ENCODE data around the gene EFCAB12.

The EFCAB12 gene

DNA sequence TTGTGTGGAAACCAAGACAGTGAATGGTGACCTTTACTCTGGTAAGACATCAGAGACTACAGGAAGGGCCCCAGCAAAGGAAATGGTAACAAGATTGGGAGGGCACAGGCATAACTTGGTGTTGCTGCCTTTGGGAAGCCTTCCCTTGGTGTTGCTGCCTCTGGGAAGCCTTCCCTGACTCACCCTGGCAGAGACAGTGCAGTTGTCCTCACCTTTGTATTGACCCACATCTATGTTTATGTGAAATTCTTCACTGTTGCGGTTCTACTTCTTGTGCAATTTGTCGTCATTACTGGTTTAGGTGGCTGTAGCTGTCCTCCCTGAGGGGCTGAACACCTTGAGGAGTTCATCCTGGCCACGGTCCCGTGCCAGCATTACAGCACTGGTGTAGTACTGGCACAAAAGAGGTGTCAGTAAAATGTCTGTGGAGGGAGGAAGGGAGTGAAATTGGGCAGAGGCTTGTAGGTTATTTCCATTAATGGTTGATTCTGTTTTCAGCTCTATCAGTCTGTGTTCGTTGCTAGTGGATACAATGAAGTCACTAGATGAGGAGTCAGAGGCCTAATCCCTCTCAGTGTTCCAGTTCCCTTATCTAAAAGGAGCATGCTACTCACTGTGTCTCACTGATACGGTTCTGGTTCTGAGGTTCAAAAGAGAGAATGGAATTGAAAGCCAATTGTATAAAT is 33.2 kb upstream of the EFCAB12 start:
- no peak for TF ChIP-seq ZBTB7A (IDR thresholded peaks at IDR 0.05; ENCODE audit: low read depth)

DNA sequence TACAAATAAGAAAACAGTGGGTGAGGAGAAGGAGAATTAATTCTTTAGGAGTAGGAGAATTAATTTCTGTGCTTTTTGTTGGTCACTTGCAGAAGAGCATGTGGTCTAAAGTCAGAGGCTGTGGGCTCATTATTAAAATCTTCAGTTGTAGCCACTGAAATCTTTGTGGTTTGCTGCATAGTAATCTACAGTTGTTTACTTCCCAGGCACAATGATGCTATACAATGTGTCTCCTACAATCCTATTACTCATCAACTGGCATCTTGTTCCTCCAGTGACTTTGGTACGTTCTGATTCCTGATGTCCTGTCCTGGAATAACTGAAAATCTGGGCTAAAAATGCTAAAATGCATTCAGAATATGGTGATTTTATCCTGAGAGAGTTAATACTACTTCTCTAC is 32.6 kb upstream of the EFCAB12 start:
- TF ChIP-seq CREB1 (IDR thresholded peaks at IDR 0.05; ENCODE audit: low read depth): no peak
- TF ChIP-seq TCF12 (IDR thresholded peaks at IDR 0.05; ENCODE audit: low read depth): no peak
- no peak for TF ChIP-seq CEBPB (IDR thresholded peaks at IDR 0.05)
- no peak for TF ChIP-seq FOXM1 (IDR thresholded peaks at IDR 0.05; ENCODE audit: borderline replicate concordance, low read depth)
- TF ChIP-seq, protein P1, sequence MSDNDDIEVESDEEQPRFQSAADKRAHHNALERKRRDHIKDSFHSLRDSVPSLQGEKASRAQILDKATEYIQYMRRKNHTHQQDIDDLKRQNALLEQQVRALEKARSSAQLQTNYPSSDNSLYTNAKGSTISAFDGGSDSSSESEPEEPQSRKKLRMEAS (IDR thresholded peaks at IDR 0.05): no peak
- TF ChIP-seq RAD21 (IDR thresholded peaks at IDR 0.05; ENCODE audit: low read depth): no peak
- TF ChIP-seq, protein P2, sequence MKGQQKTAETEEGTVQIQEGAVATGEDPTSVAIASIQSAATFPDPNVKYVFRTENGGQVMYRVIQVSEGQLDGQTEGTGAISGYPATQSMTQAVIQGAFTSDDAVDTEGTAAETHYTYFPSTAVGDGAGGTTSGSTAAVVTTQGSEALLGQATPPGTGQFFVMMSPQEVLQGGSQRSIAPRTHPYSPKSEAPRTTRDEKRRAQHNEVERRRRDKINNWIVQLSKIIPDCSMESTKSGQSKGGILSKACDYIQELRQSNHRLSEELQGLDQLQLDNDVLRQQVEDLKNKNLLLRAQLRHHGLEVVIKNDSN (IDR thresholded peaks at IDR 0.05): no peak
- TF ChIP-seq TAF1 (IDR thresholded peaks at IDR 0.05; ENCODE audit: low read depth): no peak
- TF ChIP-seq TEAD4 (IDR thresholded peaks at IDR 0.05): no peak
- TF ChIP-seq, protein P3, sequence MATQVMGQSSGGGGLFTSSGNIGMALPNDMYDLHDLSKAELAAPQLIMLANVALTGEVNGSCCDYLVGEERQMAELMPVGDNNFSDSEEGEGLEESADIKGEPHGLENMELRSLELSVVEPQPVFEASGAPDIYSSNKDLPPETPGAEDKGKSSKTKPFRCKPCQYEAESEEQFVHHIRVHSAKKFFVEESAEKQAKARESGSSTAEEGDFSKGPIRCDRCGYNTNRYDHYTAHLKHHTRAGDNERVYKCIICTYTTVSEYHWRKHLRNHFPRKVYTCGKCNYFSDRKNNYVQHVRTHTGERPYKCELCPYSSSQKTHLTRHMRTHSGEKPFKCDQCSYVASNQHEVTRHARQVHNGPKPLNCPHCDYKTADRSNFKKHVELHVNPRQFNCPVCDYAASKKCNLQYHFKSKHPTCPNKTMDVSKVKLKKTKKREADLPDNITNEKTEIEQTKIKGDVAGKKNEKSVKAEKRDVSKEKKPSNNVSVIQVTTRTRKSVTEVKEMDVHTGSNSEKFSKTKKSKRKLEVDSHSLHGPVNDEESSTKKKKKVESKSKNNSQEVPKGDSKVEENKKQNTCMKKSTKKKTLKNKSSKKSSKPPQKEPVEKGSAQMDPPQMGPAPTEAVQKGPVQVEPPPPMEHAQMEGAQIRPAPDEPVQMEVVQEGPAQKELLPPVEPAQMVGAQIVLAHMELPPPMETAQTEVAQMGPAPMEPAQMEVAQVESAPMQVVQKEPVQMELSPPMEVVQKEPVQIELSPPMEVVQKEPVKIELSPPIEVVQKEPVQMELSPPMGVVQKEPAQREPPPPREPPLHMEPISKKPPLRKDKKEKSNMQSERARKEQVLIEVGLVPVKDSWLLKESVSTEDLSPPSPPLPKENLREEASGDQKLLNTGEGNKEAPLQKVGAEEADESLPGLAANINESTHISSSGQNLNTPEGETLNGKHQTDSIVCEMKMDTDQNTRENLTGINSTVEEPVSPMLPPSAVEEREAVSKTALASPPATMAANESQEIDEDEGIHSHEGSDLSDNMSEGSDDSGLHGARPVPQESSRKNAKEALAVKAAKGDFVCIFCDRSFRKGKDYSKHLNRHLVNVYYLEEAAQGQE (IDR thresholded peaks at IDR 0.05; ENCODE audit: low read depth): no peak
- no peak for TF ChIP-seq NFIC (IDR thresholded peaks at IDR 0.05)
- TF ChIP-seq EP300 (IDR thresholded peaks at IDR 0.05; ENCODE audit: borderline replicate concordance): no peak
- no peak for TF ChIP-seq ZBTB7A (IDR thresholded peaks at IDR 0.05; ENCODE audit: low read depth)
- no peak for TF ChIP-seq EGR1 (IDR thresholded peaks at IDR 0.05)
- TF ChIP-seq YY1 (IDR thresholded peaks at IDR 0.05; ENCODE audit: low read depth): no peak

DNA sequence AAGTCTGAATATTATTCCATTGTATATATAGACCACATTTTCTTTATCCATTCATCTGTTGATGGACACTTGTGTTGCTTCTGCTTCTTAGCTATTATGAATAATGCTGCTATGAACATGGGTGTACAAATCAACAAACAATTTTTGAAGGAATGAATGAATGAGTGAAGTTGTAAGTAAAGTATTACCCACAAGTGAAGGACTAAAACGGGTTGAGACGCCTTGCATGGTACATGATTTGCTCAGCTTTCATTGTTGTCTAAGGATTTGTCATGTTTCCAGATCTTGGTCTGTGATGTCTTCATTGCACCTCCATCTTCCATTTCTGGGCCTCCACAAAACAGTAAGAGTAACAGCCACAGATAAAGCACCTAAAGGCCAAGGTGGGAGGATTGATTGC is 32.1 kb upstream of the EFCAB12 start:
- TF ChIP-seq TAF1 (IDR thresholded peaks at IDR 0.05; ENCODE audit: low read depth) (no peak), TEAD4 (IDR thresholded peaks at IDR 0.05) (no peak), CREB1 (IDR thresholded peaks at IDR 0.05; ENCODE audit: low read depth) (no peak), RAD21 (IDR thresholded peaks at IDR 0.05; ENCODE audit: low read depth) (no peak)
- TF ChIP-seq, protein P2 (IDR thresholded peaks at IDR 0.05): no peak

DNA sequence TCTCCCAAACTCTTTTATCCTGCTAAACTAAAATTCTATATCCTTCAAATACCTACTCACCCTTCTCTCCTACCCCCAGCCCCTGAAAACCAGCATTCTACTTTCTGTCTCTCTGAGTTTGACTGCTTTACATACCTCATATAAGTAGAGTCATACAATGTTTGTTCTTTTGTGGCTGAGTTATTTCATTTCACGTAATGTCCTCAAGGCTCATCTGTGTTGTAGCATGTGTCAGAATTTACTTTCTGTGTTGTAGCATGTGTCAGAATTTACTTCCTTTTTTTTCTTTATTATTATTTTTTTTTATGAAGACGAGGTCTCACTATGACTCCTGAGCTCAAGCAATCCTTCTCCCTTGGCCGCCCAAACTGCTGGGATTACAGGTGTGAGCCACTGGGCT is 31.7 kb upstream of the EFCAB12 start:
- TF ChIP-seq, protein P3 (IDR thresholded peaks at IDR 0.05; ENCODE audit: low read depth): no peak
- TF ChIP-seq, protein P2 (IDR thresholded peaks at IDR 0.05): no peak

DNA sequence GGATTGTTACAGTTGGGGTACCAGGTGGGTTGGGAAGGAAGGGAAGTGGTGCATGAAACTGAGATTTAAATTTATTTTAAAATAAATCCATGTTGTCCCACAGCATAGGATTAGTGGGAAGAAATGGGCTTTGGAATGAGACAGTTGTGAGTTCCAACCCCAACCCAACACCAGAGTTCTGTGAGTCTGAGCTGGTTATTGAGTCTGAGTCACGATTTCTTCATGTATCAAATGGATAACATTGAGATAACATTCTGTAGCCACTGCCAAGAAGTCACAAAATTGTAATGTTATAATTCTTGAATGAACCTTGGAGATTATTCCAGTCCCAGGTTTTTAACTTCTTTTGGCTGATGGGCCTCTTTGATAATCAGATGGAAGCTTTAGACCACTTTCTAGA is 25.3 kb upstream of the EFCAB12 start:
- no peak for TF ChIP-seq ZBTB7A (IDR thresholded peaks at IDR 0.05; ENCODE audit: low read depth)
- TF ChIP-seq, protein P3 (IDR thresholded peaks at IDR 0.05; ENCODE audit: low read depth): no peak
- TF ChIP-seq FOXM1 (IDR thresholded peaks at IDR 0.05; ENCODE audit: borderline replicate concordance, low read depth): no peak
- TF ChIP-seq, protein P1 (IDR thresholded peaks at IDR 0.05): no peak
- no peak for TF ChIP-seq TAF1 (IDR thresholded peaks at IDR 0.05; ENCODE audit: low read depth)
- TF ChIP-seq CEBPB (IDR thresholded peaks at IDR 0.05): no peak
- no peak for TF ChIP-seq CREB1 (IDR thresholded peaks at IDR 0.05; ENCODE audit: low read depth)
- no peak for TF ChIP-seq EP300 (IDR thresholded peaks at IDR 0.05; ENCODE audit: borderline replicate concordance)
- no peak for TF ChIP-seq RAD21 (IDR thresholded peaks at IDR 0.05; ENCODE audit: low read depth)
- TF ChIP-seq, protein P2 (IDR thresholded peaks at IDR 0.05): no peak
- TF ChIP-seq NFIC (IDR thresholded peaks at IDR 0.05): no peak
- TF ChIP-seq TCF12 (IDR thresholded peaks at IDR 0.05; ENCODE audit: low read depth): no peak
